PFSK-1 (cell line): Measurements from ENCODE around the gene HOXB3.

Experiments
- FOXP2 ChIP-seq: optimal IDR thresholded peaks from 2 replicates; pipeline ENCODE3; 2011; ENCODE audit warnings: borderline replicate concordance, control low read depth, inconsistent platforms; ENCODE audit not compliant: insufficient read depth; ENCODE audit errors: extremely low read length, extremely low read depth
- POLR2AphosphoS5 ChIP-seq: IDR thresholded peaks from 2 replicates; pipeline ENCODE4 v1.6.1; 2012; ENCODE audit warnings: low read depth, mild to moderate bottlenecking, control low read depth, low read length, moderate library complexity
- SIN3A ChIP-seq: IDR thresholded peaks from 2 replicates; pipeline ENCODE4 v1.6.1; 2012; ENCODE audit warnings: mild to moderate bottlenecking, low read length, moderate library complexity, borderline replicate concordance; ENCODE audit not compliant: insufficient read depth
- TAF1 ChIP-seq: IDR thresholded peaks from 2 replicates; pipeline ENCODE4 v1.6.1; 2012; ENCODE audit warnings: low read length, control low read depth, borderline replicate concordance; ENCODE audit not compliant: insufficient read depth
- TF ChIP-seq, protein P1 (sequence below), 2 experiments: IDR thresholded peaks; 2 replicates each; pipeline versions ENCODE4 v1.6.1 to v1.8.0; 2011 to 2012; ENCODE audit warnings: low read depth in 2 of 2, low read length in 2 of 2, control low read depth in 1 of 2, inconsistent platforms in 1 of 2, mild to moderate bottlenecking in 1 of 2, moderate library complexity in 1 of 2; ENCODE audit not compliant: insufficient read depth in 1 of 2

HOXB3 gene

GRCh38 chr17:48608494-48608834 lies 18.4 kb upstream of the HOXB3 start:
- TF ChIP-seq FOXP2 (no peak), SIN3A (no peak), TAF1 (no peak), POLR2AphosphoS5 (no peak)
- TF ChIP-seq, protein P1, sequence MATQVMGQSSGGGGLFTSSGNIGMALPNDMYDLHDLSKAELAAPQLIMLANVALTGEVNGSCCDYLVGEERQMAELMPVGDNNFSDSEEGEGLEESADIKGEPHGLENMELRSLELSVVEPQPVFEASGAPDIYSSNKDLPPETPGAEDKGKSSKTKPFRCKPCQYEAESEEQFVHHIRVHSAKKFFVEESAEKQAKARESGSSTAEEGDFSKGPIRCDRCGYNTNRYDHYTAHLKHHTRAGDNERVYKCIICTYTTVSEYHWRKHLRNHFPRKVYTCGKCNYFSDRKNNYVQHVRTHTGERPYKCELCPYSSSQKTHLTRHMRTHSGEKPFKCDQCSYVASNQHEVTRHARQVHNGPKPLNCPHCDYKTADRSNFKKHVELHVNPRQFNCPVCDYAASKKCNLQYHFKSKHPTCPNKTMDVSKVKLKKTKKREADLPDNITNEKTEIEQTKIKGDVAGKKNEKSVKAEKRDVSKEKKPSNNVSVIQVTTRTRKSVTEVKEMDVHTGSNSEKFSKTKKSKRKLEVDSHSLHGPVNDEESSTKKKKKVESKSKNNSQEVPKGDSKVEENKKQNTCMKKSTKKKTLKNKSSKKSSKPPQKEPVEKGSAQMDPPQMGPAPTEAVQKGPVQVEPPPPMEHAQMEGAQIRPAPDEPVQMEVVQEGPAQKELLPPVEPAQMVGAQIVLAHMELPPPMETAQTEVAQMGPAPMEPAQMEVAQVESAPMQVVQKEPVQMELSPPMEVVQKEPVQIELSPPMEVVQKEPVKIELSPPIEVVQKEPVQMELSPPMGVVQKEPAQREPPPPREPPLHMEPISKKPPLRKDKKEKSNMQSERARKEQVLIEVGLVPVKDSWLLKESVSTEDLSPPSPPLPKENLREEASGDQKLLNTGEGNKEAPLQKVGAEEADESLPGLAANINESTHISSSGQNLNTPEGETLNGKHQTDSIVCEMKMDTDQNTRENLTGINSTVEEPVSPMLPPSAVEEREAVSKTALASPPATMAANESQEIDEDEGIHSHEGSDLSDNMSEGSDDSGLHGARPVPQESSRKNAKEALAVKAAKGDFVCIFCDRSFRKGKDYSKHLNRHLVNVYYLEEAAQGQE (IDR thresholded peaks at IDR 0.05; ENCODE audit: insufficient read depth in 1 of 2, low read depth in 2 of 2, low read length in 2 of 2) = no peak

GRCh38 chr17:48606892-48607614 lies 17.0 kb upstream of the HOXB3 start:
- TF ChIP-seq, protein P1 (IDR thresholded peaks at IDR 0.05; ENCODE audit: insufficient read depth in 1 of 2, low read depth in 2 of 2, low read length in 2 of 2) = no peak

DNA sequence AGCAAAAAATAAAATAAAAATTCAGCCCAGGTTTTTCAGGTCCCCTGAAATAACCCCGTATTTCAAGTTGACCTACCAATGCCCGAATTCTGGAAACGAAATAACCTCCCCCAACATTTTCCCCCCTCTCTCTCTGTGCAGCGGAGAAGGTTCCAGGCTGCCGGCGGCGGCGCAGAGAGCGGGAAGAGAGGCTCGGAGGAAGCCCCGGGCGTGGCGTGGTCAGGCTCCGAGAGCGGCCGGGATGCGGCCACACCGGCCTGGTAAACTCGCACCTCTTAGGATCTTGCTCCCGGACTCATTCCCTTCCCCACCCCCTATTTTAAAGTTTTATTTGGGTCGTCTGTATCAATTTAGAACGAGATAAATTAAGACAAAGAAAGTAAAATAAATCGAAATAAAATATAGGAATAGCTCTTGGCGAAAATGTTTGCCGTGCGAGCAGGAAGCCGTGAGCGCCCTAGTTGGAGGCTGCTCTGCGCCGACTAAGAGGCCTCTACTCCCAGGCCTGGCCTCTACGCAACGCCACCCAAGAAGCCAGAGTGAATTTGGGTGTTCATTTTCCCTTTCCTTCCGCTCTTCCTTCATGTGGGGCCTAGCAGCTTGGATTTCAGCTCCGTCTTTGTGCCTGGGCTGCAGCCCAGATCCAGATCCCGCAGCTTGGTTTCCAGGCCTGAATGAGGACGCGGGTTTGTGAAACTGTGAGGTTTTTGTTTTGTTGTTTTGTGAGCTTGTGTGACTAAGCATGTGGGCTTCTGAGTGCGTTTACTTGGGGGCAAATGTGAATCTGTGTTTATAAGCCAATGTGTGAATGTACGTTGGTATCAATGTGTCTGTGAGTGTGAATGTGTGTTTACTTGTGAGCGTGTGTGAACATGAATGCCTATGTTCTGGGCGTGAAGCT lies 16.2 kb upstream of the HOXB3 start:
- TF ChIP-seq POLR2AphosphoS5 (no peak), TAF1 (no peak), FOXP2 (no peak), SIN3A (no peak)
- TF ChIP-seq, protein P1 (IDR thresholded peaks at IDR 0.05; ENCODE audit: insufficient read depth in 1 of 2, low read depth in 2 of 2, low read length in 2 of 2) = no peak

GRCh38 chr17:48605409-48605919 lies 15.4 kb upstream of the HOXB3 start:
- TF ChIP-seq FOXP2 = no peak
- TF ChIP-seq, protein P1 (IDR thresholded peaks at IDR 0.05; ENCODE audit: insufficient read depth in 1 of 2, low read depth in 2 of 2, low read length in 2 of 2) = no peak
- no peak for TF ChIP-seq POLR2AphosphoS5
- no peak for TF ChIP-seq SIN3A
- TF ChIP-seq TAF1 = no peak
